Inferior parietal cortex (tissue), 1 donor: ENCODE measurements around the gene LOXL3.
"Not testable (repeated sequence)": the region's sequence is repeated elsewhere in the genome, so short reads cannot be mapped to it uniquely, and the experiment has no call there.

Source experiments
- DNase-seq: peaks from one replicate; pipeline ENCODE4 v3.0.0-alpha.2; 2016; ENCODE audit errors: extremely low spot score

LOXL3 gene

GRCh38 chr2:74573747-74574562 lies 20.2 kb upstream of the LOXL3 start:
- DNase-seq, result no peak

GRCh38 chr2:74572178-74572925 lies 18.6 kb upstream of the LOXL3 start:
- DNase-seq, result no peak

GRCh38 chr2:74571058-74571457 lies 17.3 kb upstream of the LOXL3 start:
- no peak for DNase-seq

- no peak for DNase-seq
These were observed 15.9 kb upstream of the LOXL3 start for GRCh38 chr2:74569686-74570085.

- DNase-seq, result no peak
These were observed 14.1 kb upstream of the LOXL3 start for GRCh38 chr2:74567881-74568280.

- no peak for DNase-seq
These were observed 13.0 kb upstream of the LOXL3 start for GRCh38 chr2:74566754-74567085.

GRCh38 chr2:74566076-74566753 lies 12.5 kb upstream of the LOXL3 start:
- DNase-seq, result no peak

GRCh38 chr2:74564222-74564621 lies 10.5 kb upstream of the LOXL3 start:
- DNase-seq, result no peak

- no peak for DNase-seq
These were observed 8.5 kb upstream of the LOXL3 start for GRCh38 chr2:74562126-74562775.

- DNase-seq, result not testable (repeated sequence)
These were observed 7.3 kb upstream of the LOXL3 start for GRCh38 chr2:74561022-74561421.

- DNase-seq, result no peak
These were observed 6.8 kb upstream of the LOXL3 start for GRCh38 chr2:74560591-74560990.

- DNase-seq, result no peak
These were observed 6.2 kb upstream of the LOXL3 start for GRCh38 chr2:74559912-74560311.

GRCh38 chr2:74558284-74559230 lies 4.8 kb upstream of the LOXL3 start:
- no peak for DNase-seq

- DNase-seq, result no peak
These were observed 3.2 kb upstream of the LOXL3 start for GRCh38 chr2:74556831-74557370.

GRCh38 chr2:74556159-74556558 lies 2.4 kb upstream of the LOXL3 start:
- no peak for DNase-seq

GRCh38 chr2:74555610-74556103 lies 1.9 kb upstream of the LOXL3 start:
- no peak for DNase-seq

- no peak for DNase-seq
These were observed 1.2 kb upstream of the LOXL3 start for GRCh38 chr2:74554820-74555531.

- DNase-seq, result no peak
These were observed 579 bp downstream of the LOXL3 start for GRCh38 chr2:74552914-74553811.
